HepG2 (cell line): ENCODE data around the gene BEAN1. TPM values are rescaled to one million over a fixed set of nuclear protein-coding genes. Genes with fewer than 3 reads are reported as not detected.
A peak's percentile ranks its signal among the peaks of the same experiment; 100 is the strongest.

ENCODE experiments used
- AGO1 ChIP-seq: fragments of 200-400 bp; formaldehyde crosslinking; IDR thresholded peaks from 2 replicates; pipeline ENCODE4 v1.6.1; 2017; ENCODE audit warnings: mild to moderate bottlenecking, low read depth, low read length, moderate library complexity; ENCODE audit not compliant: poor library complexity, severe bottlenecking
- ARID3A ChIP-seq: IDR thresholded peaks from 2 replicates; pipeline ENCODE4 v1.6.1; 2012; ENCODE audit warnings: low read depth, low read length, improper control_type of control experiment
- CREB1 ChIP-seq, 2 experiments: fragments of 450-650 bp in 1 of 2; IDR thresholded peaks; 2 replicates each; pipeline ENCODE4 v1.6.1; 2016 to 2017; ENCODE audit warnings: control low read depth in 1 of 2, mild to moderate bottlenecking in 1 of 2, missing compliant biosample characterization in 1 of 2, missing genetic modification characterization in 1 of 2
- HIVEP1 ChIP-seq: sonication (generic); formaldehyde crosslinking; IDR thresholded peaks from 2 replicates; pipeline ENCODE4 v1.4.0; 2020; ENCODE audit warnings: mild to moderate bottlenecking, missing genetic modification reagents
- HNF4A ChIP-seq: sonication (generic); formaldehyde crosslinking; IDR thresholded peaks from 2 replicates; pipeline ENCODE4 v1.4.0; 2020; ENCODE audit warnings: missing genetic modification reagents
- KDM5A ChIP-seq: fragments of 200-600 bp; sonication (generic); IDR thresholded peaks from 2 replicates; pipeline ENCODE4 v1.7.0; 2018; ENCODE audit warnings: antibody characterized with exemption, mild to moderate bottlenecking, low read length, borderline replicate concordance
- SAP130 ChIP-seq: IDR thresholded peaks from 2 replicates; pipeline ENCODE4 v1.6.1; 2016; ENCODE audit warnings: low read depth
- ZC3H4 ChIP-seq: sonication (generic); formaldehyde crosslinking; IDR thresholded peaks from 2 replicates; pipeline ENCODE4 v1.4.0; 2020; ENCODE audit warnings: missing genetic modification reagents, borderline replicate concordance
- ZNF331 ChIP-seq: sonication (generic); formaldehyde crosslinking; IDR thresholded peaks from 2 replicates; pipeline ENCODE4 v1.4.0; 2020; ENCODE audit warnings: missing genetic modification reagents
- ZNF431 ChIP-seq: sonication (generic); formaldehyde crosslinking; IDR thresholded peaks from 2 replicates; pipeline ENCODE4 v1.9.0; 2022; ENCODE audit warnings: missing genetic modification reagents, low read depth, mild to moderate bottlenecking, borderline replicate concordance
- ZNF451 ChIP-seq: sonication (generic); formaldehyde crosslinking; IDR thresholded peaks from 2 replicates; pipeline ENCODE4 v1.5.0; 2020; ENCODE audit warnings: mild to moderate bottlenecking, missing genetic modification reagents
- ZNF503 ChIP-seq: sonication (generic); formaldehyde crosslinking; IDR thresholded peaks from 2 replicates; pipeline ENCODE4 v1.4.0; 2020; ENCODE audit warnings: missing genetic modification reagents
- ZNF589 ChIP-seq: sonication (generic); formaldehyde crosslinking; conservative IDR thresholded peaks from 2 replicates; pipeline ENCODE4 v1.8.0; 2022; ENCODE audit warnings: mild to moderate bottlenecking, moderate library complexity, missing genetic modification reagents
- polyA plus RNA-seq, 8 experiments: library from polyadenylated mRNA; depleted of rRNA in 3 of 8; stranded (reverse) in 7 of 8; unstranded in 1 of 8; fragments of >200 nt; fragmentation: Illumina TruSeq in 4 of 8; extraction: Trizol in 4 of 8; gene quantifications; 2 replicates each; pipeline versions ENCODE4 v1.2.1 to v1.2.3, GENCODE V29; 2011 to 2016; ENCODE audit warnings: low read depth in 4 of 8, missing spikeins in 1 of 8, mixed read lengths in 1 of 8; ENCODE audit not compliant: insufficient read depth in 1 of 8
- total RNA-seq, 5 experiments: library from RNA; depleted of rRNA; stranded (reverse); fragments of >200 nt; fragmentation: Illumina TruSeq; extraction: Trizol; gene quantifications; 2 replicates each; pipeline ENCODE4 v1.2.3, GENCODE V29; 2016; ENCODE audit warnings: low read depth in 1 of 5
- TF ChIP-seq, protein P1 (sequence below): sonication (generic); formaldehyde crosslinking; IDR thresholded peaks from 2 replicates; pipeline ENCODE4 v1.9.0; 2021; ENCODE audit warnings: missing genetic modification reagents, borderline replicate concordance
- TF ChIP-seq, protein P2 (sequence below): sonication (generic); formaldehyde crosslinking; IDR thresholded peaks from 2 replicates; pipeline ENCODE4 v1.8.0; 2022; ENCODE audit warnings: mild to moderate bottlenecking, missing genetic modification reagents
- TF ChIP-seq, protein P3 (sequence below): sonication (generic); formaldehyde crosslinking; IDR thresholded peaks from 2 replicates; pipeline ENCODE4 v1.5.1; 2020; ENCODE audit warnings: missing genetic modification reagents, mild to moderate bottlenecking, borderline replicate concordance

The BEAN1 gene
- total and polyA plus RNA-seq, 2 of the 13 experiments (the other 11 are each of a cell fraction or from before 2014, with no cell fraction given), result 0.53 to 1.4 TPM

- TF ChIP-seq ARID3A (no peak), ZNF503 (no peak), KDM5A (no peak), ZNF589 (CRISPR knock-in tag) (no peak), ZC3H4 (no peak), ZNF331 (CRISPR knock-in tag) (peak; percentile 82), AGO1 (no peak), ZNF431 (CRISPR knock-in tag) (no peak), ZNF451 (CRISPR knock-in tag) (peak; percentile 76; the same call in 1 of the 2 replicates), SAP130 (CRISPR knock-in tag) (0 out of 2 replicates have a peak, but pooled peaks have one; percentile 33), HIVEP1 (no peak), CREB1 (IDR thresholded peaks at IDR 0.05) (no peak), CREB1 (CRISPR knock-in tag; IDR thresholded peaks at IDR 0.05) (no peak), HNF4A (no peak)
- TF ChIP-seq, protein P1, sequence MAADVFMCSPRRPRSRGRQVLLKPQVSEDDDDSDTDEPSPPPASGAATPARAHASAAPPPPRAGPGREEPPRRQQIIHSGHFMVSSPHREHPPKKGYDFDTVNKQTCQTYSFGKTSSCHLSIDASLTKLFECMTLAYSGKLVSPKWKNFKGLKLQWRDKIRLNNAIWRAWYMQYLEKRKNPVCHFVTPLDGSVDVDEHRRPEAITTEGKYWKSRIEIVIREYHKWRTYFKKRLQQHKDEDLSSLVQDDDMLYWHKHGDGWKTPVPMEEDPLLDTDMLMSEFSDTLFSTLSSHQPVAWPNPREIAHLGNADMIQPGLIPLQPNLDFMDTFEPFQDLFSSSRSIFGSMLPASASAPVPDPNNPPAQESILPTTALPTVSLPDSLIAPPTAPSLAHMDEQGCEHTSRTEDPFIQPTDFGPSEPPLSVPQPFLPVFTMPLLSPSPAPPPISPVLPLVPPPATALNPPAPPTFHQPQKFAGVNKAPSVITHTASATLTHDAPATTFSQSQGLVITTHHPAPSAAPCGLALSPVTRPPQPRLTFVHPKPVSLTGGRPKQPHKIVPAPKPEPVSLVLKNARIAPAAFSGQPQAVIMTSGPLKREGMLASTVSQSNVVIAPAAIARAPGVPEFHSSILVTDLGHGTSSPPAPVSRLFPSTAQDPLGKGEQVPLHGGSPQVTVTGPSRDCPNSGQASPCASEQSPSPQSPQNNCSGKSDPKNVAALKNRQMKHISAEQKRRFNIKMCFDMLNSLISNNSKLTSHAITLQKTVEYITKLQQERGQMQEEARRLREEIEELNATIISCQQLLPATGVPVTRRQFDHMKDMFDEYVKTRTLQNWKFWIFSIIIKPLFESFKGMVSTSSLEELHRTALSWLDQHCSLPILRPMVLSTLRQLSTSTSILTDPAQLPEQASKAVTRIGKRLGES, result no peak
- TF ChIP-seq, protein P2, sequence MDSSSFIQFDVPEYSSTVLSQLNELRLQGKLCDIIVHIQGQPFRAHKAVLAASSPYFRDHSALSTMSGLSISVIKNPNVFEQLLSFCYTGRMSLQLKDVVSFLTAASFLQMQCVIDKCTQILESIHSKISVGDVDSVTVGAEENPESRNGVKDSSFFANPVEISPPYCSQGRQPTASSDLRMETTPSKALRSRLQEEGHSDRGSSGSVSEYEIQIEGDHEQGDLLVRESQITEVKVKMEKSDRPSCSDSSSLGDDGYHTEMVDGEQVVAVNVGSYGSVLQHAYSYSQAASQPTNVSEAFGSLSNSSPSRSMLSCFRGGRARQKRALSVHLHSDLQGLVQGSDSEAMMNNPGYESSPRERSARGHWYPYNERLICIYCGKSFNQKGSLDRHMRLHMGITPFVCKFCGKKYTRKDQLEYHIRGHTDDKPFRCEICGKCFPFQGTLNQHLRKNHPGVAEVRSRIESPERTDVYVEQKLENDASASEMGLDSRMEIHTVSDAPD (CRISPR knock-in tag), result no peak
- TF ChIP-seq, protein P3, sequence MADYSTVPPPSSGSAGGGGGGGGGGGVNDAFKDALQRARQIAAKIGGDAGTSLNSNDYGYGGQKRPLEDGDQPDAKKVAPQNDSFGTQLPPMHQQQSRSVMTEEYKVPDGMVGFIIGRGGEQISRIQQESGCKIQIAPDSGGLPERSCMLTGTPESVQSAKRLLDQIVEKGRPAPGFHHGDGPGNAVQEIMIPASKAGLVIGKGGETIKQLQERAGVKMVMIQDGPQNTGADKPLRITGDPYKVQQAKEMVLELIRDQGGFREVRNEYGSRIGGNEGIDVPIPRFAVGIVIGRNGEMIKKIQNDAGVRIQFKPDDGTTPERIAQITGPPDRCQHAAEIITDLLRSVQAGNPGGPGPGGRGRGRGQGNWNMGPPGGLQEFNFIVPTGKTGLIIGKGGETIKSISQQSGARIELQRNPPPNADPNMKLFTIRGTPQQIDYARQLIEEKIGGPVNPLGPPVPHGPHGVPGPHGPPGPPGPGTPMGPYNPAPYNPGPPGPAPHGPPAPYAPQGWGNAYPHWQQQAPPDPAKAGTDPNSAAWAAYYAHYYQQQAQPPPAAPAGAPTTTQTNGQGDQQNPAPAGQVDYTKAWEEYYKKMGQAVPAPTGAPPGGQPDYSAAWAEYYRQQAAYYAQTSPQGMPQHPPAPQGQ, result no peak
These were observed 56.8 kb downstream of the BEAN1 start (continued) for GRCh38 chr16:66483689-66484452.
